ENCODE data around the gene IGFL3.

GRCh38 chr19:46113726-46114125 is 10.8 kb downstream of the IGFL3 start:
- TF ChIP-seq CTCF (IDR thresholded peaks at IDR 0.05) (no peak), POLR2A (IDR thresholded peaks at IDR 0.05) (no peak)
